HG03103 (cell line): ENCODE results near the gene CACNG4.

Source experiments
- ATAC-seq: cut with Tn5 transposase; IDR thresholded peaks from one replicate; pipeline ENCODE4 v1.9.1; 2021; ENCODE audit warnings: low read depth; ENCODE audit not compliant: unreplicated experiment

Gene CACNG4

GRCh38 chr17:67055811-67056745 is 91.6 kb downstream of the CACNG4 start:
- ATAC-seq = no peak

GRCh38 chr17:67056746-67057490 is 92.4 kb downstream of the CACNG4 start:
- ATAC-seq = no peak

- no peak for ATAC-seq
Measured at GRCh38 chr17:67058036-67058435, 93.5 kb downstream of the CACNG4 start.

GRCh38 chr17:67059372-67059771 is 94.9 kb downstream of the CACNG4 start:
- no peak for ATAC-seq

GRCh38 chr17:67063141-67063540 is 98.6 kb downstream of the CACNG4 start:
- ATAC-seq = no peak

- ATAC-seq = no peak
Measured at GRCh38 chr17:67066717-67067116, 102.2 kb downstream of the CACNG4 start.

- ATAC-seq = no peak
Measured at GRCh38 chr17:67067571-67068482, 103.3 kb downstream of the CACNG4 start.

- no peak for ATAC-seq
Measured at GRCh38 chr17:67068999-67069398, 104.5 kb downstream of the CACNG4 start.

GRCh38 chr17:67069603-67070136 is 105.2 kb downstream of the CACNG4 start:
- ATAC-seq = no peak

- no peak for ATAC-seq
Measured at GRCh38 chr17:67071595-67071994, 107.1 kb downstream of the CACNG4 start.

- ATAC-seq = no peak
Measured at GRCh38 chr17:67072885-67073284, 108.4 kb downstream of the CACNG4 start.

GRCh38 chr17:67074781-67075180 is 110.3 kb downstream of the CACNG4 start:
- no peak for ATAC-seq

GRCh38 chr17:67076290-67076689 is 111.8 kb downstream of the CACNG4 start:
- ATAC-seq = no peak

GRCh38 chr17:67078292-67078691 is 113.8 kb downstream of the CACNG4 start:
- no peak for ATAC-seq

GRCh38 chr17:67079491-67079890 is 115.0 kb downstream of the CACNG4 start:
- ATAC-seq = no peak

GRCh38 chr17:67080804-67081203 is 116.3 kb downstream of the CACNG4 start:
- no peak for ATAC-seq

- ATAC-seq = peak; percentile 46
Measured at GRCh38 chr17:67082107-67082506, 117.6 kb downstream of the CACNG4 start.
